ENCODE data around the gene PRM1. TPM values are rescaled to one million over a fixed set of nuclear protein-coding genes. Genes with fewer than 3 reads are reported as not detected.

The PRM1 gene
- total and polyA plus RNA-seq, 11 donors, result not detected

- H3K27ac ChIP-seq, result peak overlapping the region; percentile 44 to 86 (median 76)
- 46 to 78% (median 52%) methylated on average over 8 to 10 of the region's 10 CpGs for WGBS, 4 donors
- peak; percentile 93 to 96 (median 96) for ATAC-seq
- no peaks in the 10 kb centered on the region for H3K36me3 ChIP-seq
- peak overlapping the region in 3 of 12 donors; percentile 14 to 15 (median 15) for H3K4me3 ChIP-seq
- intact Hi-C loops (cut with DNase I), result loop anchor here in 1 of 10 donors (10.0 kb wide), 1 partner anchor 76 kb away; no protein-coding TSS in a partner anchor
- no peaks in the 10 kb centered on the region for H3K27me3 ChIP-seq
- TF ChIP-seq, protein P1, sequence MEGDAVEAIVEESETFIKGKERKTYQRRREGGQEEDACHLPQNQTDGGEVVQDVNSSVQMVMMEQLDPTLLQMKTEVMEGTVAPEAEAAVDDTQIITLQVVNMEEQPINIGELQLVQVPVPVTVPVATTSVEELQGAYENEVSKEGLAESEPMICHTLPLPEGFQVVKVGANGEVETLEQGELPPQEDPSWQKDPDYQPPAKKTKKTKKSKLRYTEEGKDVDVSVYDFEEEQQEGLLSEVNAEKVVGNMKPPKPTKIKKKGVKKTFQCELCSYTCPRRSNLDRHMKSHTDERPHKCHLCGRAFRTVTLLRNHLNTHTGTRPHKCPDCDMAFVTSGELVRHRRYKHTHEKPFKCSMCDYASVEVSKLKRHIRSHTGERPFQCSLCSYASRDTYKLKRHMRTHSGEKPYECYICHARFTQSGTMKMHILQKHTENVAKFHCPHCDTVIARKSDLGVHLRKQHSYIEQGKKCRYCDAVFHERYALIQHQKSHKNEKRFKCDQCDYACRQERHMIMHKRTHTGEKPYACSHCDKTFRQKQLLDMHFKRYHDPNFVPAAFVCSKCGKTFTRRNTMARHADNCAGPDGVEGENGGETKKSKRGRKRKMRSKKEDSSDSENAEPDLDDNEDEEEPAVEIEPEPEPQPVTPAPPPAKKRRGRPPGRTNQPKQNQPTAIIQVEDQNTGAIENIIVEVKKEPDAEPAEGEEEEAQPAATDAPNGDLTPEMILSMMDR (IDR thresholded peaks at IDR 0.05), result no peak
- H3K4me1 ChIP-seq, result peaks cover 0 to 24% (median 0%) of the 10 kb centered on the region in 12 donors
- no peaks in the 10 kb centered on the region for H3K9me3 ChIP-seq
- DNase-seq, result peak; percentile 48 to 74 (median 52)
Observed at GRCh38 chr16:11240636-11241473, 40.3 kb downstream of the PRM1 start.

DNA sequence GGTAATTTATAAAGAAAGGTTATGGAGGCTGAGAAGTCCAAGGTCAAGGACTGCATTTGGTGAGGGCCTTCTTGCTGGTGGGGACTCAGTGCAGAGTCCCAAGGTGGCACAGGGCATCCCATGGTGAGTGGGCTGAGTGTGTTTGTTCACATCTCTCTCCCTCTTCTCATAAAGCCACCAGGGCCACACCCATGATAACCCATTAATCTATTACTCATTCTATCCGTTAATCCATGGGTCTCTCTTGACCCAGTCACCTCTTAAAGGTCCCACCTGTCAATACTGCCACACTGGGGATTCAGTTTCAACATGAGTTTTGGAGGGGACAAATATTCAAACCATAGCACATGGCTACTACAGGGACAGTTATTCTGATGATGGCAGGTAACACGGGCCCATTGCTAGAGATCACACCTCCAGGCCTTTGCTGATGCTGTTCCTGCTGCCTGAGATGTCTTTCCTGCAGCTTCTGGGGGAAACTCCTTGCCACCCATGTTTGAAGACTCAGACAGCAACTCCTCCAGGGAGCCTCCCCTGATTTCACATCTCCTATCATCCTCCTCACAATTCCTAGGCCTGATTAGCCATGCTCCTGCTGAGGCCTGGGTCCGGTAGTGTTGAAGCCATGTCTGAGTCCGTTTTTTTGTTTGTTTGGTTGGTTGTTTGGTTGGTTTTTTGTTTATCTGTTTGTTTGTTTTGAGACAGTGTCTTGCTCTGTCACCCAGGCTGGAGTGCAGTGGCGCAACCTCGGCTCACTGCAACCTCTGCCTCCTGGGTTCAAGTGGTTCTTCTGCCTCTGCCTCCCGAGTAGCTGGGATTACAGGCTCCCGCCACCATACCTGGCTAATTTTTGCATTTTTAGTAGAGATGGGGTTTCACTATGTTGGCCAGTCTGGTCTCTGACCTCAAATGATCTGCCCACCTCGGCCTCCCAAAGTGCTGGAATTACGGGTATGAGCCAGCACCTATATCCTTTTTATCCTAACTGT lies 41.2 kb downstream of the PRM1 start:
- Histone ChIP-seq H3K4me1 (peaks cover 0 to 32% (median 0%) of the 10 kb centered on the region in 12 donors), H3K9me3 (no peaks in the 10 kb centered on the region), H3K27me3 (no peaks in the 10 kb centered on the region), H3K27ac (peak overlapping the region; percentile 44 to 86 (median 76)), H3K36me3 (no peaks in the 10 kb centered on the region), H3K4me3 (peak overlapping the region in 3 of 12 donors; percentile 14 to 15 (median 15))
- DNase-seq (no peak), ATAC-seq (no peak)
- WGBS, 4 donors, result 69 to 78% (median 73%) methylated on average over 10 of the region's 10 CpGs
- TF ChIP-seq, protein P1 (IDR thresholded peaks at IDR 0.05), result no peak
- TF ChIP-seq POLR2A (IDR thresholded peaks at IDR 0.05), result no peak
- intact Hi-C loops (cut with DNase I), result loop anchor here in 2 of 10 donors (2.0 to 10.0 kb wide), 2 partner anchors 51 to 75 kb away; no protein-coding TSS in a partner anchor

DNA sequence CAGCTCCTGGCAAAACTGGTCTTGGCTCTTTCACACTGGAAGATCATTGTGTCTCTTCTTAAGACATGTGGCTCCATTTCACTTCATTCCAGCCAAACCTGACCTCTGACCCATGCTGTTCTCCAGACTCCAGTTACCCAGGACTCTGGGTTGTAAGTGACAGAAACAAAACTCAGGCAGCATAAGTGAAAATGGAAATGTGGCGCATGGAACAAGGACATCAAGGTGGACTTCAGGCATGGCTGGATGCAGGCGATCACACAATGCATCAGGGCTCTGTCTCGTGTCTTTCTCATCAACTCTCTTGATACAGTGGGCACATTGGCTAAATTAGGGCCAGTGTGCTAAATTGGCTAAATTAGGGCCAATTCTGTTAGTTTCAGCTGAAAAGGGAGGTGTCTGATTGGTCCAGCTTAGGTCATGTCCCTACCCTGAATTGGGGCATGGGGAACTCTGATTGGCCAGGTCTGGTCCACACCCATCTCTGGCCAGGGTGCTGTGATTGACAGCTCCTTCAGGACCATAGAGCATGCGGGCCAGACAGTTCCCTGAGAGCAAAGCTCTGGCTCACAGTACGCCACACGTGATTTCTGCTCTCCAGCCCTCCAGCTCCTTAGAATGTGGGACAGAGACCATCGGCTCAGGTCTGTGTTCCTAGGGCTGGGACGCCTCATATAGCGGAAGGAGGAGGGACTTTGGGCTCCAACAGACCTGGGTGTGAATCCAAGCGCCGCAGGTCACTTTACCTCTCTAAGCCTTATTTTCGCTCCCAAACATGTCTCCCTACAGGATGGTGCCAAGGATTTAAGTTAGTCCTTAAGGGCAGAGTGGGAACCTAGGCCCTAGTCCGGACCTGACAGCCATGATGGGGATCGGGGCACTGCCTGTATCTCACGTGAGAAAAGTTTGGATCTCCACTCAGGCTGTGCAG lies 42.6 kb downstream of the PRM1 start:
- Histone ChIP-seq H3K4me3 (no peak overlapping the region), H3K36me3 (no peaks in the 10 kb centered on the region), H3K27ac (no peak overlapping the region), H3K4me1 (peaks cover 0 to 46% (median 0%) of the 10 kb centered on the region in 12 donors), H3K27me3 (no peaks in the 10 kb centered on the region), H3K9me3 (no peaks in the 10 kb centered on the region)
- intact Hi-C loops (cut with DNase I), result loop anchor here in 1 of 10 donors (2.0 kb wide), 1 partner anchor 50 kb away; no protein-coding TSS in a partner anchor
- TF ChIP-seq, protein P1 (IDR thresholded peaks at IDR 0.05), result no peak
- no peak for TF ChIP-seq POLR2A (IDR thresholded peaks at IDR 0.05)
- 95 to 96% (median 95%) methylated on average over 15 of the region's 15 CpGs for WGBS, 4 donors
- ATAC-seq, result no peak
- no peak for DNase-seq
